GM23248 (cell line): ENCODE measurements around the gene POLR2J2. TPM values are rescaled to one million over a fixed set of nuclear protein-coding genes. Genes with fewer than 3 reads are reported as not detected.
"Not testable (repeated sequence)": the region's sequence is repeated elsewhere in the genome, so short reads cannot be mapped to it uniquely, and the experiment has no call there.

ENCODE experiments used
- DNase-seq: peaks from one replicate; pipeline ENCODE4 v3.0.0-alpha.2; 2015
- H2AFZ ChIP-seq: fragments of 200-600 bp; sonication (generic); 2 replicates; pipeline ENCODE4 v1.6.1; 2016; ENCODE audit warnings: antibody characterized with exemption
- H3F3A ChIP-seq: fragments of 200-600 bp; sonication (generic); 2 replicates; pipeline ENCODE4 v1.6.1; 2016; ENCODE audit warnings: mild to moderate bottlenecking, antibody characterized with exemption, mixed run types; ENCODE audit not compliant: insufficient read depth
- H3K27ac ChIP-seq: fragments of 200-600 bp; sonication (generic); 2 replicates; pipeline ENCODE4 v1.5.1; 2016; ENCODE audit warnings: mild to moderate bottlenecking
- H3K27me3 ChIP-seq: fragments of 200-600 bp; sonication (generic); replicated peaks from 2 replicates; pipeline ENCODE4 v1.6.1; 2016; ENCODE audit warnings: mild to moderate bottlenecking; ENCODE audit not compliant: insufficient read depth
- H3K36me3 ChIP-seq: fragments of 200-600 bp; sonication (generic); 2 replicates; pipeline ENCODE4 v1.6.1; 2016; ENCODE audit warnings: low read depth, mild to moderate bottlenecking
- H3K4me1 ChIP-seq: fragments of 200-600 bp; sonication (generic); 2 replicates; pipeline ENCODE4 v1.6.1; 2016; ENCODE audit warnings: mild to moderate bottlenecking; ENCODE audit not compliant: insufficient read depth
- H3K4me2 ChIP-seq: fragments of 200-600 bp; sonication (generic); one replicate; pipeline ENCODE4 v1.6.1; 2016; ENCODE audit warnings: mild to moderate bottlenecking; ENCODE audit not compliant: unreplicated experiment
- H3K4me3 ChIP-seq: fragments of 200-600 bp; sonication (generic); 2 replicates; pipeline ENCODE4 v1.5.1; 2016; ENCODE audit warnings: mild to moderate bottlenecking
- H3K79me2 ChIP-seq: fragments of 200-600 bp; sonication (generic); 2 replicates; pipeline ENCODE4 v1.6.1; 2016; ENCODE audit warnings: mild to moderate bottlenecking; ENCODE audit not compliant: insufficient read depth
- H3K9ac ChIP-seq: fragments of 200-600 bp; sonication (generic); 2 replicates; pipeline ENCODE4 v1.6.1; 2016; ENCODE audit warnings: mild to moderate bottlenecking
- H3K9me2 ChIP-seq: fragments of 200-600 bp; sonication (generic); 2 replicates; pipeline ENCODE4 v1.6.1; 2016; ENCODE audit warnings: mixed run types, mild to moderate bottlenecking, moderate library complexity; ENCODE audit not compliant: insufficient read depth
- H3K9me3 ChIP-seq: fragments of 200-600 bp; sonication (generic); one replicate; pipeline ENCODE4 v1.6.1; 2017; ENCODE audit warnings: low read depth
- H4K20me1 ChIP-seq: fragments of 200-600 bp; sonication (generic); 2 replicates; pipeline ENCODE4 v1.6.0; 2016; ENCODE audit not compliant: insufficient read depth
- WGBS, 2 experiments: methylation state at CpG; one replicate each; pipeline ENCODE4 v1.1.6; 2015 to 2017; ENCODE audit warnings: low lambda C conversion rate in 2 of 2, low coverage in 1 of 2; ENCODE audit errors: missing lambda C conversion rate in 2 of 2; 5-methylcytosine and 5-hydroxymethylcytosine counted together
- in situ Hi-C: fragments of 300-500 bp; cut with MboI; formaldehyde crosslinking; loops from 2 replicates; pipeline ENCODE4 v1.15.0; 2020
- polyA plus RNA-seq: library from polyadenylated mRNA; unstranded; fragments of >200 nt; fragmentation: Nextera tagmentation; extraction: Ambion mirVana; gene quantifications from 2 replicates; pipeline ENCODE4 v1.2.1, GENCODE V29; 2016
- total RNA-seq: library from RNA; depleted of rRNA; stranded (reverse); fragments of >200 nt; shearing (Covaris generic); gene quantifications from 2 replicates; pipeline ENCODE4 v1.2.3, GENCODE V29; 2014

The POLR2J2 gene
- total and polyA plus RNA-seq, 2 experiments from 2014 or later, result 0.43 to 2.0 TPM

- not testable (repeated sequence) for H3K36me3 ChIP-seq
Observed at GRCh38 chr7:102649924-102650323, 21.5 kb downstream of the POLR2J2 start, which contains the start of gene SPDYE2B. TSS of gene SPDYE2B (plus strand) at chr7:102650319. CDS start at chr7:102652349, 2,030 bp downstream.

GRCh38 chr7:102647813-102648212 lies 23.6 kb downstream of the POLR2J2 start:
- H3K4me3 ChIP-seq, DNase-seq, H3K36me3 ChIP-seq, H3K79me2 ChIP-seq, H4K20me1 ChIP-seq, H3K4me2 ChIP-seq, H3K27ac ChIP-seq, H3F3A ChIP-seq, H2AFZ ChIP-seq, H3K4me1 ChIP-seq, H3K9me3 ChIP-seq, H3K27me3 ChIP-seq, H3K9ac ChIP-seq, H3K9me2 ChIP-seq, in situ Hi-C loops: not testable (repeated sequence)
- 99% methylated on average over 5 to 7 of the region's 7 CpGs for WGBS, 2 experiments

More at GRCh38 chr7:102649924-102650323, 21.5 kb downstream of the POLR2J2 start, which contains the start of gene SPDYE2B:
- H3K4me1 ChIP-seq, H3K27ac ChIP-seq, H3K9ac ChIP-seq, in situ Hi-C loops, H4K20me1 ChIP-seq, H3K27me3 ChIP-seq, H3K4me2 ChIP-seq, DNase-seq, H2AFZ ChIP-seq, H3K79me2 ChIP-seq, H3K9me2 ChIP-seq, H3F3A ChIP-seq, H3K9me3 ChIP-seq, H3K4me3 ChIP-seq: not testable (repeated sequence)
- WGBS, 2 experiments, result no CpG with 5 or more reads among the region's 4 CpGs

GRCh38 chr7:102643404-102643803 lies 28.1 kb downstream of the POLR2J2 start:
- H3K36me3 ChIP-seq, H3K27ac ChIP-seq, H3K4me2 ChIP-seq, H3K27me3 ChIP-seq, H3K4me3 ChIP-seq, in situ Hi-C loops, H3F3A ChIP-seq, H4K20me1 ChIP-seq, H3K9me3 ChIP-seq, H3K9ac ChIP-seq, H3K4me1 ChIP-seq, H2AFZ ChIP-seq, DNase-seq, H3K9me2 ChIP-seq, H3K79me2 ChIP-seq: not testable (repeated sequence)
- no CpG with 5 or more reads among the region's 1 CpG for WGBS, 2 experiments

- H3K9ac ChIP-seq, H3K79me2 ChIP-seq, H3K27ac ChIP-seq, H3K4me1 ChIP-seq, H3K27me3 ChIP-seq, H3K36me3 ChIP-seq, H3K4me3 ChIP-seq, H3F3A ChIP-seq, DNase-seq, H3K4me2 ChIP-seq, H2AFZ ChIP-seq, in situ Hi-C loops, H3K9me2 ChIP-seq, H3K9me3 ChIP-seq, H4K20me1 ChIP-seq: not testable (repeated sequence)
- WGBS, 2 experiments, result no CpG with 5 or more reads among the region's 9 CpGs
Observed at GRCh38 chr7:102642691-102643090, 28.8 kb downstream of the POLR2J2 start, which contains the start of gene UPK3BL1. TSS of gene UPK3BL1 (minus strand) at chr7:102642791. CDS start at chr7:102642741, 50 bp downstream.

GRCh38 chr7:102638848-102639247 lies 32.6 kb downstream of the POLR2J2 start:
- H3K4me1 ChIP-seq, in situ Hi-C loops, H3K27ac ChIP-seq, H3K36me3 ChIP-seq, H3K79me2 ChIP-seq, H3K9me3 ChIP-seq, H4K20me1 ChIP-seq, H3K4me3 ChIP-seq, H3K4me2 ChIP-seq, H3K9ac ChIP-seq, DNase-seq, H3F3A ChIP-seq, H3K27me3 ChIP-seq, H3K9me2 ChIP-seq, H2AFZ ChIP-seq: not testable (repeated sequence)
- 91 to 96% methylated on average over 4 to 5 of the region's 11 CpGs for whole genome bisulfite sequencing, 2 experiments

GRCh38 chr7:102636956-102637355 lies 34.5 kb downstream of the POLR2J2 start:
- DNase-seq, H3K9me2 ChIP-seq, H4K20me1 ChIP-seq, H3K36me3 ChIP-seq, H2AFZ ChIP-seq, H3K9ac ChIP-seq, H3K79me2 ChIP-seq, H3K9me3 ChIP-seq, H3K27me3 ChIP-seq, in situ Hi-C loops, H3K27ac ChIP-seq, H3K4me3 ChIP-seq, H3K4me2 ChIP-seq, H3K4me1 ChIP-seq, H3F3A ChIP-seq: not testable (repeated sequence)
- 84 to 89% methylated on average over 8 to 9 of the region's 13 CpGs for WGBS, 2 experiments

GRCh38 chr7:102635354-102635753 lies 36.1 kb downstream of the POLR2J2 start:
- in situ Hi-C loops, H3K36me3 ChIP-seq, H3K4me2 ChIP-seq, H4K20me1 ChIP-seq, H3F3A ChIP-seq, DNase-seq, H3K9me2 ChIP-seq, H3K79me2 ChIP-seq, H3K27me3 ChIP-seq, H3K9me3 ChIP-seq, H3K4me1 ChIP-seq, H3K4me3 ChIP-seq, H3K9ac ChIP-seq, H2AFZ ChIP-seq, H3K27ac ChIP-seq: not testable (repeated sequence)
- no CpG with 5 or more reads among the region's 5 CpGs for whole genome bisulfite sequencing, 2 experiments

- WGBS, 2 experiments, result 89 to 100% methylated on average over 2 to 5 of the region's 6 CpGs
- H3K9me3 ChIP-seq, result not testable (repeated sequence)
Observed at GRCh38 chr7:102634299-102634698, 37.2 kb downstream of the POLR2J2 start.

More at GRCh38 chr7:102634299-102634698, 37.2 kb downstream of the POLR2J2 start:
- H3K4me2 ChIP-seq, H3K9me2 ChIP-seq, H3K27ac ChIP-seq, H3K4me1 ChIP-seq, H3K4me3 ChIP-seq, H4K20me1 ChIP-seq, DNase-seq, H3K9ac ChIP-seq, H3K27me3 ChIP-seq, in situ Hi-C loops, H3F3A ChIP-seq, H2AFZ ChIP-seq, H3K79me2 ChIP-seq, H3K36me3 ChIP-seq: not testable (repeated sequence)
